Stimulated activated CD4-positive, alpha-beta T cell treated with anti-CD3 and anti-CD28 coated beads, TNF-alpha, amount 100 ng/mL, for 4 hours (primary cell): Measurements from ENCODE around the gene TMEM203.

Experiments
- DNase-seq, 3 experiments: peaks; one replicate each; pipeline ENCODE4 v3.0.0-alpha.2; 2020; ENCODE audit warnings: low read depth in 3 of 3

Gene TMEM203

DNA sequence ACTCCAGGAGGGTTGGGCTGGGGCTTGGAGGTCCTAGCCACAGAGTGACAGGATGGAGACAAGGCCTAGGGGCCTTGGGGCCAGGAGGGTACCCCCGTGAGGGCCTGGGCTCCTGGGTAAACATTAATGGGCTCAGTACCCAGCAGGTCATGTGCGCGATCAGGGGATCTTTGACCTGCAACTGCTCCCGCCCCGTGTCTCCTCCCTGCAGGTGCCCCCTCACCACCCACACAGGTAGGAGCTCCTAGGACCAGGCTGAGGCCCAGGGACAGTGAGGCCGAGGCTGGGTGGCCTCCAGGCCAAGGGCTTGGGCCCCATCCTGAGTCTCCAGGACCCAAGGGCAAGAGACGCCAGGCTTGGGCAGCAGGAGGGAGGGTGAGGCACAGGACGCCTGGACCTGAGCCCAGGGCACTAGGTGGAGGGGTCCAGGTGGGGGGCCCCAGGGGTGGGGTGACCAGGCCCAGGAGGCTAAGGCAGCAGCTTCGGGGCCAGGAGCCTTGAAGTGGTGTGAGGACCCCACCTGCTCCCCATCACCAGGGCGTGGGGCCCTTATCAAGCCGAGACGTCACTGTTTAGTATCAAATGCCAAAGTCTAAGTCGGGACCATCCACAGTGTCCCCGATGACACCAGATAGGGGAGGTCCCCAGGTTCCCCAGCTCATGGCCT lies 25.4 kb upstream of the TMEM203 start, which contains the start of gene SLC34A3:
TSS of gene SLC34A3 (plus strand) at position 197 of the 667 bp plus-strand sequence. CDS start 802 bp downstream, outside the sequence.
- no peak for DNase-seq

DNA sequence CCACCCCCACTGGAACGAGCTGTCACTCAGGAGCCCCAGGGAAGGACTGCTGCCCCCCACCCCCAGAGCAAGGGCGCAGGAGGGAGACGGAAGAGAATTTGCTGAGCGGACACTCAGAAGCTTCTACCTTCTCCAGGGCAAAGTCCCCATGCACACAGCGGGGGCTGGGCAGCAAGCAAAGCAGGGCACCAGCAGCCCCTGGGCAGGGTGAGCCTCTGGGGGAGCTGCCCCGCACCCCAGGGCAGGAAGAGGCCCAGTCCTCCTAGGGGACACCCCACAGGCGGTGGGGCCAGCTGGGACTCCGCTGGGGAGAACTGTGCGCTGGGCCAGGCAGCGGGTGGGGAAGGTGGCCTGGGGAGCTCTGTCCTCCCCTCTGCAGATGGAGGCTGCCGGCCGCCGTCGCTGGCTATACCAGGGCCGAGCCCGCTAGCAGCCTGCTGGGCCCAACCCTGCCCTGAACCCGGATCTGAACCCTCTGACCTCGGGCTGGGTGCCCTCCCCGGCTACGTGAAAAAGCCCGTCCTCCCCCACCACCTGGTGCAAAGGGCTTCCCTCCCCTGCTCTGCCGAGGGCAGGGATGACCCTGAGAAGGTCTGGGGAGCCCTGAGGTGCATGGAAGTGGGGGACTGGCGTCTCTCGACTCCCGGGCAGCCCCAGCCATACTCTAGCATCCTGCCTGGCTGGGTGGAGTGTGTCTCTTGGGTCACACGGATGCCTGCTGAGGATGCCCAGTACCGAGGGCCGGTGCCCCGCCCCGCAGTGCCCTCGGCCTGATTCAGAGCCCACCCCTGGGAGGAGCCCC lies 24.7 kb upstream of the TMEM203 start:
- no peak for DNase-seq

DNA sequence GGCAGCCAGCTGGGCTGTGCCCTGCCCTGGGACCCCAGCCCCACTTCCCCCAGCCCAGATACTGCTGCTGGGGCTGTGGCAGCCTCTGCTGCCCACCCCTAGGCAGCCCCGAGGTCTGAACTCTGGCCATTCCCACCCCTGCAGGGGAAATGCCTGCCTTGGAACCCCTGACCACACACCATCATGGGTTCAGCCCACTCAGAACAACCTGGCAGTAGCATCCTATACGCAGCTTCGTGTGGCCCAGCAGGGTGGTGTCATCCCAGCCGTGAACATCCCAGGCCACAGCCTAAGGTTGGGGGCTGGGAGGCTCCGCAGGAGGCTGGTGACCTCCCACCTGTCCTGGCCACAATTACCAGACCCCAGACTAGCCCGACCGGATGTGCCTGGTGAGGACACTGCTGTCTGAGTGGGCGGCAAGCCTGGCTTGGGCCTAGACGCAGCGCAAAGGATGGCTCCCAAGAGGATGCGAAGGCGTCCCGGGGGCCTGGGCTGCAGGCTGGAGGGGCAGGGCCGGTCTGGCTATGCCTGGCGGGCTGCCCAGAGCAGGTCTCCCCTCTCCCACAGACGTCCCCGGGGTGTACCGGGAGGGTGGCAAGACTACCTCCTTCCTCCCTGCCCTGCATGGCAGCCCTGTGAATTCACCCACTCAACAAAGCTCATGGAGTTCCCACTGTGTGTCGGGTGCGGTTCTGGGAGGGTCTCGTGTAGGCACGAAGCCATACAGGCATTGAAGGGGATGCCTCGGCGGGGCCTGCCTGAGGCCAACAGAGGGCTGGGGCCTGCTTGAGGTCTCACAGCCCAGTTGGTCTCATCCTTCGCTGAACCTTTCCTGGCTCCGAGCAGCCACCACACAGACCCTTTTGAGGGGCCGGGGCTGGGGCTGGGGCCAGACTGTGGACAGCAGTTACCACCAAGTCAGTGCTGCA lies 23.8 kb upstream of the TMEM203 start:
- no peak for DNase-seq

DNA sequence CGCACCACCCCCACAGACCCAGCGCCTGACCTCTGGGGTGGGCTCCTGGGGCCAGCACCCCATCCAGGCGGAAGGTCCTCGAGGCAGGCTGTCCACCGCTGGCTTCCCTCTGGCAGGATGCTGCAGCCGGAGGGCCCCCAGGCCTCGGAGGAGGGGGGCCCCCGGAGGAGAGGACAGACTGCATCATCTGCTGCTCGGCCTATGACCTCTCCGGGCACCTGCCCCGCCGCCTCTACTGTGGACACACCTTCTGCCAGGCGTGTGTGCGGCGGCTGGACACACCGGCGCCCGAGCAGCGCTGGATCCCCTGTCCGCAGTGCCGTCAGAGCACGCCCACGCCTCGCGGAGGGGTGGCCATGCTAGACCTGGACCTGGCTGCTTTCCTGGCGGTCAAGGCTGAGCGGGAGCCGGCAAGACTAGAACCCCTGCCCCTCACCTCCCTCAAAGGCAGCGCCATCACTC lies 23.1 kb upstream of the TMEM203 start:
- DNase-seq: no peak

DNA sequence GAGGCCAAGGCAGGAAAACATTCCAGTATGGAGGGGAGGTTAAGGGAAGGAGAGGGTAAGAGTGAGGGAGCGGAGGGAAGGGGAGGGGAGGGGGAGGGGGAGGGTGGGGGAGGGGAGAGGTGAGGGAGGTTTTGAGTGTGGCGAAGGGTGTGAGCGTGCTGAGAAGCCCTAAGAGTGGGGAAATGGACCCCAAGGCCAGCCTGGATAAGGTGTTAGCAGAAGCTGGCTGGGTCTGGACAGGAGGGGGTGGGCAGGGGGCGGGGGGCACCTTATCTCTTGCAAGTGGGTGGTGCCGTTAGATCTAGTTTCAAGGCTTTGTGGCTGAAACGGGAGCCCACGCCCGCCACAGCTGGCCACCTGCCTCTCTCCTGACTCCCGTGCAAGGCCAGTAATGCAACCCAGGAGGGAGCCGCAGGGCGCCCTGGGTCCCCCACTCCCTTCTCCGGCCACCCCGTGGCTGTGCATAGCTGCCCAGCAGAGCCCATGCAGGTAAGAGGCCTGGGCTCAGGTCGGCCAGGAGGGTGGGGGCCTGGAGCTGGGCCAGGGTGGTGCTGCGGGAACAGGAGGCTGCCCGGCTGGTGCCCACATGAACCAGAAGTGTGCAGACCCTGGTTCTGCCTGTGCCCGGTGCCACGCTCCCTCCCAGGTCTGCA lies 22.5 kb upstream of the TMEM203 start:
- DNase-seq: no peak

DNA sequence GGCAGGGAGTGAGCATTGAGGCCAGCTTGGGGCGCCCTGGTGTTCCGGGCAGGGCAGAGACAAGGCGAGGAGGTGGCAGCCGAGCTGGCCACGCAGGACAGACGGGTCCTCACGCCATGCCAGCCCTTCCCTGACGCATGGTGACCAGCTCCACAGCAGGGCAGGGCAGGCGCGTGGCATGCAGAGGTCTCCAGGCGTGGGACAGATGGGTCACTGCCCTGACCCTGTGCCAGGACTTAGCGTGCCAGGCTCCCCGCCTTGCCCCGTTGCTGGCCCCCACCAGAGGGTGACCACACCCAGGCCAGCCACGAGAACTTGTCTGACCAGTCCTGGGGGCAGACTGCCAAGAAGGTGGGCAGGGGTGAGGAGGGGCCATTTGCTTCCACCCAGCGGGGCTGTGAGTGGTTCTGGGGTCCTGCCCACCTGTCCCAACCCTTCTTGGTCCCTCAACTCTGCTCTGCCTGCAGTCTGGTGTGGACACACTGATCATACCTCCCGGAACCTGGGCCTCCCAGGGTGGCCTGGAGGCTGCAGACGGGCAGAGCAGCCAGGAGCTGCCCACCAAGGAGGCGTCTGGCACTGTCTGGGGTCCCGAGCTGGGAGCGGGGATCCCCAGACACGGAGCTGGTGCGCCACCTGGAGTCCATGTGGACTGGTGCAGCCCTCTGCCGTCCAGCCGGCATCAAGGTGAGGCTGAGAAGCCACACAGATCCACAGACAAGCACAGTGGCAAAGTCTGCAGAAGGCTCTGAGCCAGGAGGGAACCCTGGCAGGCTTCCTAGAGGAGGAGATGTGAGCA lies 21.8 kb upstream of the TMEM203 start, which contains the start of gene RNF224:
TSS of gene RNF224 (plus strand) at position 449 of the 799 bp plus-strand sequence. CDS start 834 bp downstream, outside the sequence.
- peak; percentile 65 to 71 (median 67) for DNase-seq

DNA sequence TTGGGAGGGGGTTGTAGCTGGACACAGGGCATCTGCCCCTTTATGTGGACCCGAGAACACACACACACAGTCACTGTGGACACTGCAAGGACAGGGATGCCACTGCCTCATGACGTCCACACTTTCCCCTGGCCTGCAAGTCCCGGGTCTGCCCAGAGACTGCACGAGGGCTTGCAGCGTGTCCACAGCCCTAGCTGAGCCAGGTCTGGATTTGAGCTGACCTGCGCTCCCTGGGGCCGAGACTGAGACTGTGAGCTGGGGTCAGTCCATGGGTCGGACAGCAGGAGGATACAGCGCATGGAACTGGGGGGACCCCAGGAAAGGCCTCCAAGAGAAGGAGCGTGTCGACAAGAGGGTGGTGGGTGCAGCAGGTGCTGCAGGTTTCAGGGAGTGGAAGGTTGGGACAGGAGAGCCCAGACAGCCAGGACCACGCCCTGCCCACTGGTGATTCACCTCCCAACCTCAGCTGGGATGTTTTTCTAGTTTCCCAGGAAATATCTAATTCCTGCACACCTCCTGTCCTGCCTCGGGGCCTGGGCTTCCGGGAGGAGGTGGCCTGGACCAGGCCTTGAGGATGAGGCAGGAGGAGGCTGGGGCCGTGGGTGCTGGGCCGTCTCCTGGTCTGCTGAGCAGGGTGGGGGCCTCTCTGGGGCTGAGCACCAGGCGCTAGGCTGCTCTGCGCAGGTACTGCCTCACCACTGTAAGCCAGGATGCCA lies 21.0 kb upstream of the TMEM203 start:
- no peak for DNase-seq

DNA sequence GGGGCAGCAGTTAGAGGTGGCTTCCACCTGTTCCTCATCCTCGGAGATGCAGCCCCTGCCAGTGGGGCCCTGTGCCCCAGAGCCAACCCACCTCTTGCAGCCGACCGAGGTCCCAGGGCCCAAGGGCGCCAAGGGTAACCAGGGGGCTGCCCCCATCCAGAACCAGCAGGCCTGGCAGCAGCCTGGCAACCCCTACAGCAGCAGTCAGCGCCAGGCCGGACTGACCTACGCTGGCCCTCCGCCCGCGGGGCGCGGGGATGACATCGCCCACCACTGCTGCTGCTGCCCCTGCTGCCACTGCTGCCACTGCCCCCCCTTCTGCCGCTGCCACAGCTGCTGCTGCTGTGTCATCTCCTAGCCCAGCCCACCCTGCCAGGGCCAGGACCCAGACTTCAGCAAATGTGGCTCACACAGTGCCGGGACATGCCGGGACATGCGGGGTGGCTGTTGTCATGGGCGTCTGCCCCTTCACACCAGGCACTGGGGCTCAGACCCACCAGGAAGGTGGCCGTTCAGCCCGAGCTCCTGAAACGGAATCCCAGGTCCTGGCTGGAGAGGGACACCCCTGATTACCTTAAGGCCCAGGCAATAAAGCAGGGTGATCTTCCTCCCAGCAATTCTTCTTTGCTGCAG lies 20.4 kb upstream of the TMEM203 start:
- DNase-seq: no peak

DNA sequence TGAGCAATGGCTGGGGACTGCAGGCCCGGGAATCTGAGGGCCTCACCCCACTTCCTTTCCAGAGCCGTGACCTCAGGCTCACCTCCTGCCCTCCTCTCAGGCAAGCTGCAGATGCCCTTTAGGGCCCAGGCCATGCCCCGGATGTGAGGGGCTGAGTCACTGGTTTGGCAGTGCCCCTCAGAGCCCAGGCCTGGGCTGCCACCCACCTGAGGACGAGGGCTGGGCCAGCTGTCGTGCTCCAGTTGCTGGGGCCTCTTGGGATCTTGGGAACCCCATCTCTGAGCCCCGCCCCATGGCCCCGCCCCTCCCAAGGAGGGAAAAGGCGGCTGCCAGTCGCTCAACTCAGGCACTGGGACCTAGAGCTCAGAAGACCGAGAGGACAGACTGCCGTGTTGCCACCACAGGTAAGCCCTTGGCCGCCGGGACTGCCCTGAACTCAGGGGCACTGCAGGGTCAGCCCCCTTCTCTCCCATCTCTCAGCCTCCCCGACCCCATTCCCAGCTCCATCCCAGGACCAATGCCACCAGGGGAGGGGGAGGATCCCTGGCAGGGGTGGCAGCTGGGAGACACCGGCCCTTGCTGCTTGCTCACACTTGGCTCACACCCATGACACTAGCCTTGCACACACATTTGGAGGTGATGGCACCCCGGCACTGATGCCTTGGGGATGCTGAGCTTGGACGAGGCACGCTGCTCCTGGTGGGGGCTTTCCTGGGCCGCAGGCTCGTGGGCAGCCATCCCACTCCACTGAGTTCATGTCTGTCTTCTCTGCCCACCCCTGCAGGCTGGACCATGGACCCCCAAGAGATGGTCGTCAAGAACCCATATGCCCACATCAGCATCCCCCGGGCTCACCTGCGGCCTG lies 19.6 kb upstream of the TMEM203 start, which contains the start of gene CYSRT1:
TSS of gene CYSRT1 (plus strand) at position 345 of the 865 bp plus-strand sequence. CDS start at position 793, 448 bp downstream.
- no peak for DNase-seq

DNA sequence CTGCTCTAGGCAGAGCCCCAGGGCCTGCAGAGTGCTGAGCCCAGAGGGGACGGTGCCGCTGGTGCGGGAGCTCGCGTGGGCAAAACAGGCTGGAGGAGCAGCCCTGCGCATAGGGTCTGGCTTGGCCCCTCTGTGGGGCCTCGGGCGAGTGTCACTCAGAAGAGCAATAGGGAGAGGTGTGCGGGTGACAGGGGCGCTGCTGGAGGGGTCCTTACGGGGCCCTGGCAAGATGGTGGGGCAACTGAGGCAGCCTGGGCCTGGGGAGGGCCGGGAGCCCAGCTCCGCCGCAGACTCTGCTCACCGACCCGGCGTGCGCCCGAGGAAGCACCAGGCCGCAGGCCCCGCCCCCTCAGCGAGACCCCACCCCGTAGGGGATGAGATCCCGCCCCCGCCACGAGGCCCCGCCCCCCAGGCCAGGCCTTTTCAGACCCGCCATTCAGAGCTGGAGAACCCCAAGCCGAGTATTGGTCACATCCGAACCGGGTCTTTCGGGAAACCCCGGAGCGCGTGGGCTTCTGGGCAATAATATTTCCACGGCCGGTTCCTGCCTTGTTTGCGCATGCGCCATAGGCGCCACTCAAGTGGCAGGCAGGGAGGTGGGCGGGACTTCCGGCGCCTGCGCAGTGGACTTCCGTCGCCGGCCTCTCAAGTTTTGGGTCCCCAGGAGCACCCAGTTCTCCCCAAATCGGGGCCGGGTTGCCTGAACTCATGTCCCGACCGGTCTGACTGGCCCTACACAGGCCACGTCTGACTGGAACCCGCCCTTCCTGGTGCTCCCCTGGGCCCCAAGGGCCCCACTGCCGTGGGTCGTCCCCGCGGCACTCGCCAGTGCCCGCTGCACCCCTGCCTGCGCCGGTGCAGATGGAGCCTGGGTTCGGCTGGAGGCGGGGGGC lies 17.9 kb upstream of the TMEM203 start:
- DNase-seq: peak; percentile 98 to 99 (median 98)

DNA sequence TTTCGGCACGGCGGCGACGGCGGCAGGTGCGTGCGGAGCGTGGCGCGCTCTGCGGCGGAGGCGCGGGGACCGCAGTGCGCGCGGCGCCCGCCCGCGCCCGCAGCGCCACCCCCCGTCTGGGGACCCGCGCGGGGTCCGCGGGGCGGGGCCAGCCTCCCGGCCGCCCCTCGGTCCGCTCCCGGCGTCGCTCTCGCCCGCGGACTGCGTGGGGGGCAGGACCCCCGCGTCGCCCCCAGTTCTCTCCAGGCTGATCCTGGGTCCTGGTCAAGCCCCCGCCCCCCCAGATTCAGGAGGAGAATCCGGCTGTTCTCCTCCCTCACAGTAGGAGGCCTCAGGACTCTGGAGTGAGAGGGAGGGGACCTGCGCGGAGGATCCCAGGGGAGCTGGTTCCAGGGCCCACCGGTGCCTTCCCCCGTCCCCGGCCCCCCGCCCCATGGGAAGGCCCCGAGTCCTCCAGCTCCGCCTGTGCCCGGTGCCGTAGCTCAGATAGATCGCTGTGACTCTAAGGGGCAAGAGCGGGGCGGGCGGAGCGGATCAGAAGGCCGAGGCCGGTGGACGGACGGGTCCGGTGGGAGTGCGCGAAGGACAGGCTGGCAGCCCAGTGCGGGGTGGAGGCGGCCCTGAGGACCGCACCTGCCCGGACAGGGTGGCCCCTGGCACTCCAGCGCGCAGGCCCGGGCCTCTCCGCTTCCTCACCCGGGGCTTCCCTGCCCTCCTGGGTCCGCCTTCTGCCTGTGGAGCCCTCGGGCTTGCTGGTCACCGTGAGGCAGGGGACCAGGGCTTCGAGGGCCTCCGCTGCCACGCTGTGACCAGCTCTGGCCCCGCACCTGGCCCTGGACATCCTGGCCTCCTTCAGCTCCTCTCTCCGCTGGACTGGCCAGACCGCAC lies 17.0 kb upstream of the TMEM203 start, which contains the start of gene RNF208:
TSS of gene RNF208 (minus strand) at position 51 of the 888 bp plus-strand sequence. CDS start 1,028 bp downstream, outside the sequence.
- DNase-seq: no peak

DNA sequence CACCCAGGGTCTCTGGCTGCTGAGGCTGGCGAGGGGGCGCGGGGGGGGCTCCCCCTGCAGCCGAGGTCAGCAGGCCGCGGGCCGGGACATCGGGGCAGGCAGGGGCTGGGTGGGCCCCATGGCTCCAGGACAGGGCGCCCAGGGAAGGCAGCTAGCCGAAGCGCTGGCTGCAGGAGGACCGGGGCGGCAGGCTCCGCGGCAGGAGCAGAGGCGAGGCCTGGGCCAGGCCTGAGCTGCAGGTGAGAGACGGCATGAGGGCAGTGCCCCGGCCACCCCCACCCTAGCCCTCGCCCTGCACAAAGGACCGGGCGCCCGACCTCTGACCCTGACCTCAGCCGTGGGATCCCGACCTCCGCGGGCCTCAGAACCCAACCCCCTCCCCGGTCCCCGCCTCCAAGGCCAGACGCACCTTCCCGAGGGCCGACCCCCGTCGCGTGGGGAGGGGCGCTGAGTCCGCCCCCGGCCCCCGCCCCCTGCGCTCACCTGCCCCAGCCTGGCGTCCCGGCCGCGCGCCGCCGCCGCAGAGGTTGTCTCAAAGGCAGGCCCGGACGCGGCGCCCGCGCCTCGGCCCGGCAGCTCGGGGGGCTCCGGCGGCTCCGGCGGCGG lies 16.2 kb upstream of the TMEM203 start:
- DNase-seq: no peak

DNA sequence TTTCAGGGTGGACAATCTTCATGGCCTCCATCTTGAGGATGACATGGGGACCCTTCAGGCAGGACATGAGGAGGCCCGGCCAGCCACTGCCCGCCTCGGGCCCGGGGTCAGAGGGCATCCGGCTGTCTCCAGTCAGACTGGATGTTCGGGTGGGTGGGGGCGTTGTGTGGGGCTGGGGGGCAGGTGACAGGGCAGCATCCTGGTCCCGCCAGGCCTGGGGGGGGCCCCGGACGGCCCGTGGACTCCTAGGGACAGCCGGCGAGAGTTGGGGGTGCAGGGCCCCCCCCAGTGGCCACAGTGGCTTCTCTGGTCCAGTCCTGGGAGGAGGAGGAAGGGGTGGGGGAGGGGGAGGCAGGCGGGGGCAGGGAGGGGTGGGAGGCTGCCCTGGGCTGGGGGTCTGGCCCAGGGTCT lies 15.7 kb upstream of the TMEM203 start:
- no peak for DNase-seq

DNA sequence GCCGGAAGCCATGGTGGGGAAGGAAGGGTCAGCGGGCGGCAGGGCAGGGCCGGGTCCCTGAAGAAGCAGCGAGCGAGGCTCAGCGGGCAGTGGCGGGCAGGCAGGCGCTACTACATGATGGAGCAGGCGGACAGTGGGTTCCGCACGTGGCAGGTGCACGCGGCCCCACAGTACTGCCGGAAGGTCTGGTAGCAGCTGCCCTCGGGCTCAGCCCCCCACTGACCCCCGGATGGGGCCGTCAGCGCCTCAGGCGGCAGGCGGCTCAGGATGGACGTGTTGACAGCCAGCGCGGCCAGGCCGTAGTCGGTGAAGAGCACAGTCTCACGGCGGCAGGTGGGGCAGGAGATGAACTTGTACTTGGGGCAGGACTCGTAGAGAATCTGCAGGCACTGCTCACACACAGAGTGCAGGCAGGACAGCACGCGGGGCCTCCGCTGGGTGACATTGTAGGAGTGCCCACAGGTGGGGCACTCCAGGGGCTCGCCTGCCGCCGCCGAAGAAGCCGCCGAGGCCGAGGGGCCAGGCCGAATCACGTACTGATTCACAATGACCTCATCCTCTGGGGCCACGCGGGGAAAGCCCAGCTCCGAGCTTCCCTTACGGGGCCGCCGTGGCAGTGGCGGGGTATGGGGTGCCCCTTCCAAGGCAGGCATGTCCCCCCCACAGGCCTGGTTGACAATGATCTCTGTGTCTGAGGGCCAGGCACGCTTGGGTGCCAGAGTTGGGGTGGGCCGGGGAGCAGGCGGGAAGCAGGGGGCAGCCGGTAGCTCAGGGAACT lies 15.1 kb upstream of the TMEM203 start:
- DNase-seq: no peak
